Inflammatory macrophage (primary cell): Measurements from ENCODE around the gene EXOC1L.

Source experiments
- DNase-seq, 2 donors: peaks; one replicate each; pipeline ENCODE4 v3.0.0-alpha.2; 2020 to 2022

The EXOC1L gene

GRCh38 chr4:55884851-55885219 is 65.2 kb downstream of the EXOC1L start:
- DNase-seq: no peak
